KMS-11 (cell line): Measurements from ENCODE around the gene CDH15.
"Not testable (repeated sequence)": the region's sequence is repeated elsewhere in the genome, so short reads cannot be mapped to it uniquely, and the experiment has no call there.

Experiments
- H2AFZ ChIP-seq: fragments of 200-600 bp; sonication (generic); 2 replicates; pipeline ENCODE4 v1.6.1; 2016; ENCODE audit warnings: antibody characterized with exemption, mixed run types, low read depth
- H3K27ac ChIP-seq: fragments of 200-600 bp; sonication (generic); 2 replicates; pipeline ENCODE4 v1.6.1; 2016; ENCODE audit warnings: mild to moderate bottlenecking, mixed run types
- H3K27me3 ChIP-seq: fragments of 200-600 bp; sonication (generic); 2 replicates; pipeline ENCODE4 v1.6.1; 2017; ENCODE audit warnings: mild to moderate bottlenecking, low read depth, mixed run types, moderate library complexity; ENCODE audit not compliant: insufficient read depth
- H3K36me3 ChIP-seq: fragments of 200-600 bp; sonication (generic); 2 replicates; pipeline ENCODE4 v1.6.1; 2017; ENCODE audit warnings: mild to moderate bottlenecking, mixed run types; ENCODE audit not compliant: insufficient read depth
- H3K4me1 ChIP-seq: fragments of 200-600 bp; sonication (generic); 2 replicates; pipeline ENCODE4 v1.6.1; 2016; ENCODE audit warnings: mild to moderate bottlenecking, low read depth, mixed run types; ENCODE audit not compliant: poor library complexity, severe bottlenecking
- H3K4me2 ChIP-seq: fragments of 200-600 bp; sonication (generic); 2 replicates; pipeline ENCODE4 v1.7.0; 2016; ENCODE audit warnings: mild to moderate bottlenecking, mixed run types
- H3K4me3 ChIP-seq: fragments of 200-600 bp; sonication (generic); IDR thresholded peaks from 2 replicates; pipeline ENCODE4 v1.6.1; 2017; ENCODE audit warnings: low read depth, low read length, mixed read lengths; ENCODE audit not compliant: insufficient read depth
- H3K79me2 ChIP-seq: fragments of 200-600 bp; sonication (generic); 2 replicates; pipeline ENCODE4 v1.6.1; 2016; ENCODE audit warnings: low read depth, mixed run types; ENCODE audit not compliant: insufficient read depth
- H3K9ac ChIP-seq: fragments of 200-600 bp; sonication (generic); 2 replicates; pipeline ENCODE4 v1.6.1; 2016; ENCODE audit warnings: mild to moderate bottlenecking, mixed run types
- H4K20me1 ChIP-seq: fragments of 200-600 bp; sonication (generic); 2 replicates; pipeline ENCODE4 v1.6.1; 2016; ENCODE audit warnings: mild to moderate bottlenecking, mixed run types; ENCODE audit not compliant: insufficient read depth
- TF ChIP-seq, protein P1 (sequence below): fragments of 200-600 bp; sonication (generic); conservative IDR thresholded peaks from 2 replicates; pipeline ENCODE4 v1.6.1; 2017; ENCODE audit warnings: low read depth, mild to moderate bottlenecking, antibody characterized with exemption, low read length, moderate library complexity, mixed read lengths

CDH15 gene

DNA sequence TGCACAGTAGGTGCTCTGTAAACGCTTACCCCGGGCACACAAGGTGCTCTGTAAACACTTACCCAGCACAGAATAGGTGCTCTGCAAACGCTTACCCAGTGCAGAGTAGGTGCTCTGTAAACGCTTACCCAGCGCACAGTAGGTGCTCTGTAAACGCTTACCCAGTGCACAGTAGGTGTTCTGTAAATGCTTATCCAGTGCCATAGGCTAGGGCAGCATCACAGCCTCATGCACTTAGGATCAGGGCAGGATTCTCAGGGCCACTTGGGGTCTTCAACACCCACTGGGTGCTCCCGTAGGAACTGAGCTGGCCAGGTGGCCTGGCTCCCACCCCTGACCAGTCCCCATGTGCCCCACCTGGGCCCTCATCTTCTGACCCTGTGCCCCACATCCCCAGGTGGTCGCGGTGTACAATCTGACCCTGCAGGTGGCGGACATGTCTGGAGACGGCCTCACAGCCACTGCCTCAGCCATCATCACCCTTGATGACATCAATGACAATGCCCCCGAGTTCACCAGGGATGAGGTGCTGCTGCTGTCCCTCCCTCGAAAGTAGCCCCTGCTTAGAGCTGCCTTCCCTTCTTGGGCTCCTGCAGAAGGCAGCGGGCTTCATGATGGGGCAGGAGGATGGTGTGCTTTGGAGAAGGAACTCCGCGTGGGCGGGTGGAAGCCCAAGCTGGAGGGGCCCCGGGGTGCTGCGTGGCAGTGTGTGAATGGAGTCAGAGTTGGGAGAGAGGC lies 15.7 kb downstream of the CDH15 start:
- Histone ChIP-seq H3K79me2 (no peaks in the 10 kb centered on the region), H3K36me3 (no peaks in the 10 kb centered on the region), H3K27ac (no peak overlapping the region), H3K4me3 (no peak overlapping the region), H3K9ac (no peak overlapping the region), H3K4me2 (no peak overlapping the region), H3K4me1 (no peaks in the 10 kb centered on the region), H2AFZ (no peak overlapping the region), H4K20me1 (no peaks in the 10 kb centered on the region), H3K27me3 (peaks cover 29% of the 10 kb centered on the region)
- TF ChIP-seq, protein P1, sequence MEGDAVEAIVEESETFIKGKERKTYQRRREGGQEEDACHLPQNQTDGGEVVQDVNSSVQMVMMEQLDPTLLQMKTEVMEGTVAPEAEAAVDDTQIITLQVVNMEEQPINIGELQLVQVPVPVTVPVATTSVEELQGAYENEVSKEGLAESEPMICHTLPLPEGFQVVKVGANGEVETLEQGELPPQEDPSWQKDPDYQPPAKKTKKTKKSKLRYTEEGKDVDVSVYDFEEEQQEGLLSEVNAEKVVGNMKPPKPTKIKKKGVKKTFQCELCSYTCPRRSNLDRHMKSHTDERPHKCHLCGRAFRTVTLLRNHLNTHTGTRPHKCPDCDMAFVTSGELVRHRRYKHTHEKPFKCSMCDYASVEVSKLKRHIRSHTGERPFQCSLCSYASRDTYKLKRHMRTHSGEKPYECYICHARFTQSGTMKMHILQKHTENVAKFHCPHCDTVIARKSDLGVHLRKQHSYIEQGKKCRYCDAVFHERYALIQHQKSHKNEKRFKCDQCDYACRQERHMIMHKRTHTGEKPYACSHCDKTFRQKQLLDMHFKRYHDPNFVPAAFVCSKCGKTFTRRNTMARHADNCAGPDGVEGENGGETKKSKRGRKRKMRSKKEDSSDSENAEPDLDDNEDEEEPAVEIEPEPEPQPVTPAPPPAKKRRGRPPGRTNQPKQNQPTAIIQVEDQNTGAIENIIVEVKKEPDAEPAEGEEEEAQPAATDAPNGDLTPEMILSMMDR = no peak

- Histone ChIP-seq H4K20me1 (no peaks in the 10 kb centered on the region), H3K36me3 (no peaks in the 10 kb centered on the region), H3K79me2 (no peaks in the 10 kb centered on the region), H3K27ac (no peak overlapping the region), H3K4me3 (no peak overlapping the region), H3K4me1 (no peaks in the 10 kb centered on the region), H2AFZ (no peak overlapping the region), H3K4me2 (no peak overlapping the region), H3K9ac (no peak overlapping the region), H3K27me3 (peaks cover 22% of the 10 kb centered on the region)
- TF ChIP-seq, protein P1 = no peak
Observed at GRCh38 chr16:89187770-89188392, 16.3 kb downstream of the CDH15 start.

DNA sequence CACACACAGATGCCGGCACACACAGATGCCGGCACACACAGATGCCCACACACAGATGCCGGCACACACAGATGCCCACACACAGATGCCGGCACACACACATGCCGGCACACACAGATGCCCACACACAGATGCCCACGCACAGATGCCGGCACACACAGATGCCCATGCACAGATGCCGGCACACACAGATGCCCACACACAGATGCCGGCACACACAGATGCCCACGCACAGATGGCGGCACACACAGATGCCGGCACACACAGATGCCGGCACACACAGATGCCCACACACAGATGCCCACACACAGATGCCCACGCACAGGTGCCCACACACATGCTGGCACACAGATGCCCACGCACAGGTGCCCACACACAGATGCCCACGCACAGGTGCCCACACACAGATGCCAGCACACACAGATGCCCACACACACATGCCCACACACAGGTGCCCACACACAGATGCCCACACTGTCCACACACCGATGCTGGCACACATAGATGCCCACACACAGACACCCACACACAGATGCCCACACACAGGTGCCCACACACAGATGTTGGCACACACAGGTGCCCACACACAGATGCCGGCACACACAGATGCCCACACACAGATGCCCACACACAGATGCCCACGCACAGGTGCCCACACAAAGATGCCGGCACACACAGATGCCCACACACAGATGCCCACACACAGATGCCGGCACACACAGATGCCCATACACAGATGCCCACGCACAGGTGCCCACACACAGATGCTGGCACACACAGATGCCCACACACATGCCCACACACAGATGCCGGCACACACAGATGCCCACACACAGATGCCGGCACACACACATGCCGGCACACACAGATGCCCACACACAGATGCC lies 17.2 kb downstream of the CDH15 start:
- H4K20me1 ChIP-seq, H3K27ac ChIP-seq, H3K4me3 ChIP-seq, H3K4me1 ChIP-seq, H3K79me2 ChIP-seq, H3K36me3 ChIP-seq, H2AFZ ChIP-seq, H3K4me2 ChIP-seq, H3K9ac ChIP-seq: not testable (repeated sequence)
- H3K27me3 ChIP-seq = peaks cover 14% of the 10 kb centered on the region

DNA sequence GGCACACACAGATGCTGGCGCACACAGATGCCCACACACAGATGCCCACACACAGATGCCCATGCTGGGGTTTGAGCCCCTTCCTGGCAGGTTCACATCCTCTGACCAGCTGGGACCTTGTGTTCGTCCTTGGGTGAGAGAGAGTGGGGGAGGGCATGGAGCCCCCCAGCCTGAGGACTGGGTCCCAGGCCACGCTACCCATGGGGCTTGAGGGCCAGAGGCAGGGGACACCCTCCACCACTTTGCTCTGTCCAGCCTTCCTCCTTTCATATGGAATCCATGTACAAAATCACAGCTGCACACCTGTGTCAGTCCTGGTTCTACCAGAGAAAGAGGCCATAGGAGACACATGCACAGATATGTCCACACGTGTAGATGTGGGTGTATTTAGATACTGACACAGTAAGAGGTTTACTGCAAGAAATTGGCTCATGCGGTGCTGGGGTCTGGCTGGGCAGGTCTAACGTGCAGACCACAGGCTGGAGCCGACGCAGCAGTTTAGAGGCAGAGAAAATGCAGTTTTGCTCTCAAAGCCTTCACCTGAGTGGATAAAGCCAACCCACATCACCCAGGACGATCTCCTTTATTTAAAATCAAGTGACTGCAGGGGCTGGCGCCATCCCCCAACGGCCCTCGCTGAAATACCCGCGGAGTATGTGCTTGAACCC lies 17.9 kb downstream of the CDH15 start:
- Histone ChIP-seq H3K36me3 (no peaks in the 10 kb centered on the region), H3K27ac (no peak overlapping the region), H3K4me2 (no peak overlapping the region), H3K27me3 (peaks cover 6% of the 10 kb centered on the region), H3K9ac (no peak overlapping the region), H3K4me1 (no peaks in the 10 kb centered on the region), H4K20me1 (no peaks in the 10 kb centered on the region), H2AFZ (no peak overlapping the region), H3K4me3 (no peak overlapping the region), H3K79me2 (no peaks in the 10 kb centered on the region)
- TF ChIP-seq, protein P1 = no peak
